IMR-90 (cell line): Measurements from ENCODE around the gene ATP7A. TPM values are rescaled to one million over a fixed set of nuclear protein-coding genes. Genes with fewer than 3 reads are reported as not detected.

Experiments
- ATAC-seq: fragments of 200-7000 bp; cut with Tn5 transposase; 2 replicates; pipeline ENCODE4 v1.9.1; 2020; ENCODE audit warnings: low read depth, mild to moderate bottlenecking, moderate library complexity
- BruUV-seq: library from RNA; stranded (reverse); fragments of 400-500 nt; replicated peaks from 2 replicates; lab custom pipeline; 2021; lab: Mats Ljungman, UMichigan
- CTCF ChIA-PET: fragments of 300-600 bp; formaldehyde crosslinking; extraction: SDS; loops from one replicate; lab custom pipeline; 2021; ENCODE audit warnings: antibody characterized with exemption; lab: Yijun Ruan, JAX
- POLR2A ChIA-PET: fragments of 300-600 bp; sonication (Branson Sonifier 250); formaldehyde crosslinking; loops from one replicate; lab custom pipeline; 2022; ENCODE audit warnings: antibody characterized with exemption; ENCODE audit not compliant: unreplicated experiment; lab: Charles Lee
- DNase-seq: peaks from one replicate; pipeline ENCODE4 v3.0.0; 2013
- H2AFZ ChIP-seq: replicated peaks from 2 replicates; pipeline ENCODE3; 2013; ENCODE audit warnings: low read length, mild to moderate bottlenecking; ENCODE audit not compliant: poor library complexity
- H2AK5ac ChIP-seq: 2 replicates; pipeline ENCODE4 v1.6.1; 2013; ENCODE audit warnings: low read depth, low read length, inconsistent platforms
- H2AK9ac ChIP-seq: replicated peaks from 2 replicates; pipeline ENCODE3; 2013; ENCODE audit warnings: mild to moderate bottlenecking, low read depth, low read length, moderate library complexity; ENCODE audit not compliant: poor library complexity
- H2BK120ac ChIP-seq: 2 replicates; pipeline ENCODE4 v1.6.1; 2013; ENCODE audit warnings: low read depth, low read length, inconsistent platforms
- H2BK15ac ChIP-seq: 3 replicates; pipeline ENCODE4 v1.6.1; 2013; ENCODE audit warnings: low read depth, low read length, inconsistent platforms
- H2BK20ac ChIP-seq: 2 replicates; pipeline ENCODE4 v1.6.1; 2013; ENCODE audit warnings: low read depth, mild to moderate bottlenecking, inconsistent platforms, low read length, moderate library complexity
- H2BK5ac ChIP-seq: 2 replicates; pipeline ENCODE4 v1.6.1; 2013; ENCODE audit warnings: mild to moderate bottlenecking, low read depth, low read length, inconsistent platforms; ENCODE audit not compliant: poor library complexity, severe bottlenecking
- H3K14ac ChIP-seq: replicated peaks from 2 replicates; pipeline ENCODE4 v1.6.1; 2013; ENCODE audit warnings: low read depth, low read length, inconsistent platforms
- H3K18ac ChIP-seq: 2 replicates; pipeline ENCODE4 v1.6.1; 2013; ENCODE audit warnings: low read depth, low read length, control low read depth
- H3K23ac ChIP-seq: 2 replicates; pipeline ENCODE4 v1.6.1; 2013; ENCODE audit warnings: low read depth, low read length, inconsistent platforms
- H3K27ac ChIP-seq: 2 replicates; pipeline ENCODE4 v1.5.1; 2013; ENCODE audit warnings: mild to moderate bottlenecking, control low read depth, low read length; ENCODE audit not compliant: insufficient read depth
- H3K27me3 ChIP-seq: 2 replicates; pipeline ENCODE4 v1.6.1; 2013; ENCODE audit warnings: low read length; ENCODE audit not compliant: control insufficient read depth, insufficient read depth
- H3K36me3 ChIP-seq: 2 replicates; pipeline ENCODE4 v1.6.1; 2013; ENCODE audit warnings: low read length, mixed read lengths; ENCODE audit not compliant: control insufficient read depth, insufficient read depth
- H3K4ac ChIP-seq: 2 replicates; pipeline ENCODE4 v1.6.1; 2013; ENCODE audit warnings: low read depth, low read length, inconsistent platforms
- H3K4me1 ChIP-seq: 2 replicates; pipeline ENCODE4 v1.6.1; 2013; ENCODE audit warnings: low read length, mixed read lengths; ENCODE audit not compliant: control insufficient read depth, insufficient read depth
- H3K4me2 ChIP-seq: 2 replicates; pipeline ENCODE4 v1.6.1; 2013; ENCODE audit warnings: low read depth, mild to moderate bottlenecking, control low read depth, low read length, moderate library complexity
- H3K4me3 ChIP-seq: 2 replicates; pipeline ENCODE4 v1.5.1; 2013; ENCODE audit warnings: low read depth, mild to moderate bottlenecking, control low read depth, low read length, moderate library complexity; ENCODE audit not compliant: insufficient read depth
- H3K56ac ChIP-seq: 2 replicates; pipeline ENCODE4 v1.6.1; 2013; ENCODE audit warnings: low read length, inconsistent platforms; ENCODE audit not compliant: insufficient read depth; ENCODE audit errors: extremely low read depth
- H3K79me1 ChIP-seq, 2 experiments: 2 replicates each; pipeline ENCODE4 v1.6.1; 2013; ENCODE audit warnings: low read length in 2 of 2, inconsistent platforms in 1 of 2, low read depth in 1 of 2
- H3K9ac ChIP-seq: 2 replicates; pipeline ENCODE4 v1.6.1; 2013; ENCODE audit warnings: low read depth, low read length, control low read depth
- H3K9me1 ChIP-seq: 2 replicates; pipeline ENCODE4 v1.6.1; 2013; ENCODE audit warnings: low read length, inconsistent platforms; ENCODE audit not compliant: insufficient read depth
- H3K9me3 ChIP-seq: 2 replicates; pipeline ENCODE4 v1.6.1; 2013; ENCODE audit warnings: low read length; ENCODE audit not compliant: control insufficient read depth, insufficient read depth
- H4K20me1 ChIP-seq: 2 replicates; pipeline ENCODE4 v1.6.1; 2013; ENCODE audit warnings: low read length, inconsistent platforms; ENCODE audit not compliant: insufficient read depth
- H4K5ac ChIP-seq: 2 replicates; pipeline ENCODE4 v1.6.1; 2013; ENCODE audit warnings: mild to moderate bottlenecking, low read depth, low read length, control low read depth
- H4K8ac ChIP-seq, 2 experiments: 2 replicates each; pipeline ENCODE4 v1.6.1; 2013; ENCODE audit warnings: low read depth in 2 of 2, low read length in 2 of 2, control low read depth in 1 of 2, inconsistent platforms in 1 of 2
- H4K91ac ChIP-seq: 2 replicates; pipeline ENCODE4 v1.6.1; 2013; ENCODE audit warnings: low read depth, low read length, inconsistent platforms; ENCODE audit not compliant: insufficient read depth
- CHD1 ChIP-seq: IDR thresholded peaks from 2 replicates; pipeline ENCODE4 v1.6.1; 2012; ENCODE audit warnings: low read depth, low read length, improper control_type of control experiment
- ELK1 ChIP-seq: fragments of 150-350 bp; IDR thresholded peaks from 2 replicates; pipeline ENCODE4 v1.6.1; 2016; ENCODE audit warnings: low read depth, mild to moderate bottlenecking, low read length, moderate library complexity, borderline replicate concordance
- POLR2A ChIP-seq: IDR thresholded peaks from 2 replicates; pipeline ENCODE4 v1.6.1; 2012; ENCODE audit warnings: mild to moderate bottlenecking, low read depth, low read length
- RCOR1 ChIP-seq: IDR thresholded peaks from 2 replicates; pipeline ENCODE4 v1.6.1; 2012; ENCODE audit warnings: mild to moderate bottlenecking, low read length, improper control_type of control experiment; ENCODE audit not compliant: insufficient replicate concordance
- RFX5 ChIP-seq: IDR thresholded peaks from 2 replicates; pipeline ENCODE4 v1.8.0; 2012; ENCODE audit warnings: low read depth, mild to moderate bottlenecking, low read length, moderate library complexity
- SMC3 ChIP-seq: fragments of 150-350 bp; IDR thresholded peaks from 2 replicates; pipeline ENCODE4 v1.6.1; 2016; ENCODE audit warnings: low read depth, mild to moderate bottlenecking, antibody characterized with exemption, low read length, moderate library complexity
- WGBS, 2 experiments: methylation state at CpG; one replicate each; pipeline versions ENCODE4 v1.1.5 to v1.1.7; 2013; ENCODE audit warnings: missing lambda C conversion rate in 2 of 2; ENCODE audit not compliant: insufficient read length in 1 of 2; ENCODE audit errors: extremely low coverage in 2 of 2; 5-methylcytosine and 5-hydroxymethylcytosine counted together
- dilution Hi-C: fragments of 300-500 bp; cut with HindIII; formaldehyde crosslinking; loops from one replicate; pipeline ENCODE4 v1.14.3; 2018; ENCODE audit warnings: low sequenced_read_pairs; ENCODE audit not compliant: unreplicated experiment
- in situ Hi-C: fragments of 300-500 bp; cut with MboI; formaldehyde crosslinking; loops from 3 replicates; pipeline ENCODE4 v1.14.3; 2019; ENCODE audit warnings: low sequenced_read_pairs, inconsistent platforms, mixed read lengths
- intact Hi-C: fragments of 100-400 bp; cut with micrococcal nuclease; formaldehyde crosslinking; loops from 2 replicates; pipeline ENCODE4 v1.10.0; 2022
- polyA plus RNA-seq, 3 experiments: library from polyadenylated mRNA; depleted of rRNA; stranded (reverse); fragments of >200 nt; gene quantifications; 2 replicates each; pipeline ENCODE4 v1.2.3, GENCODE V29; 2012; ENCODE audit warnings: low replicate concordance in 1 of 3
- total RNA-seq: library from RNA; depleted of rRNA; stranded (reverse); fragments of >200 nt; gene quantifications from 2 replicates; pipeline ENCODE4 v1.2.3, GENCODE V29; 2012

The ATP7A gene
- total and polyA plus RNA-seq, 2 of the 4 experiments (the other 2 are of a cell fraction), result 4.2 to 22.4 TPM

GRCh38 chrX:78019586-78020483, 109.3 kb downstream of the ATP7A start:
- no peaks in the 10 kb centered on the region for H3K9me1 ChIP-seq
- H3K27ac ChIP-seq, result no peak overlapping the region
- no peak overlapping the region for H3K14ac ChIP-seq
- 0 out of 2 replicates have a peak, but pooled peaks cover 1% of the 10 kb centered on the region for H3K36me3 ChIP-seq
- intact Hi-C loops (no loop called here), in situ Hi-C loops (loop anchor here (10.0 kb wide), 1 partner anchor 105 kb away; the partner anchor contains the start of gene ATP7A), dilution Hi-C loops (no loop called here)
- H3K79me1 ChIP-seq, result no peaks in the 10 kb centered on the region
- ATAC-seq, result no peak
- no peak overlapping the region for H3K4me3 ChIP-seq
- H4K91ac ChIP-seq, result no peak overlapping the region
- no peak overlapping the region for H2BK20ac ChIP-seq
- ChIA-PET POLR2A (no interaction called here), CTCF (interaction anchor here (0.6 kb wide), 2 partner anchors 662 to 1685 kb away, joined by 3 read pairs; no protein-coding TSS in a partner anchor)
- no peaks in the 10 kb centered on the region for H3K4me1 ChIP-seq
- H2BK15ac ChIP-seq, result no peak overlapping the region
- TF ChIP-seq CHD1, result no peak
- TF ChIP-seq POLR2A, result no peak
- no peak for TF ChIP-seq RFX5
- TF ChIP-seq RCOR1, result no peak
- TF ChIP-seq ELK1, result no peak
- no peak for TF ChIP-seq SMC3
- H3K4ac ChIP-seq, result no peak overlapping the region
- no CpG with 5 or more reads among the region's 12 CpGs for WGBS, 2 experiments
- no peak overlapping the region for H2AK9ac ChIP-seq
- no peaks in the 10 kb centered on the region for H3K9me3 ChIP-seq
- H3K27me3 ChIP-seq, result no peaks in the 10 kb centered on the region
- BruUV-seq, result no TSS peak
- H4K8ac ChIP-seq, result no peak overlapping the region
- no peak overlapping the region for H2AK5ac ChIP-seq
- no peak overlapping the region for H2BK120ac ChIP-seq
- no peak overlapping the region for H3K18ac ChIP-seq
- no peak overlapping the region for H3K23ac ChIP-seq
- H3K4me2 ChIP-seq, result no peak overlapping the region
- no peak overlapping the region for H3K56ac ChIP-seq
- no peak overlapping the region for H4K5ac ChIP-seq
- no peak overlapping the region for H3K9ac ChIP-seq
- no peak overlapping the region for H2BK5ac ChIP-seq
- no peak overlapping the region for H2AFZ ChIP-seq
- H4K20me1 ChIP-seq, result no peaks in the 10 kb centered on the region
- DNase-seq, result no peak
